ENCODE results near the gene GOLGA6L22.
"Not testable (repeated sequence)": the region's sequence is repeated elsewhere in the genome, so short reads cannot be mapped to it uniquely, and the experiment has no call there.

DNA sequence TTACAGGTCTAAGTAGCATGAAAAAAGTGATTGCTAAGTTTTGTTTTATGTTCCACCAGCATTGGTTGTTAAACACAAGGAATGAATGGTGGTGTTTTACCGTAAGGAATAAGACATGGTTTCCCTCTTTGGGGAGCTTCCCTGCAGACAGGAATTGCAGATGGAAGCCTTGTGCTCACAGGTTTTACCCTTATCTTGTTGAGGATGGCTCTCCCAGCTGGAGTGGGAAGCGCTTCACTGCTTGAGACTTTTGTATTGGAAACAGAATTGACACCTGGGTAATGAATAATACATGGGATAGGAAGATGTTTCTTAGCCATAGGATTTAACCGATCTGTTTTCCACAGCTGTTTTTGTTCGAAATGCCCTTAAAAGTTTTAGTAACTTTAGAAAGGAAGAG, 38.5 kb downstream of the GOLGA6L22 start:
- not testable (repeated sequence) for TF ChIP-seq POLR2A (IDR thresholded peaks at IDR 0.05; ENCODE audit: low read depth, low read length); MYC (IDR thresholded peaks at IDR 0.05; ENCODE audit: low read depth, low read length); EZH2 (IDR thresholded peaks at IDR 0.05; ENCODE audit: borderline replicate concordance, low read depth, low read length, severe bottlenecking); FOS (IDR thresholded peaks at IDR 0.05; ENCODE audit: borderline replicate concordance, insufficient read depth, low read length); JUN (IDR thresholded peaks at IDR 0.05; ENCODE audit: borderline replicate concordance, insufficient read depth, insufficient read length, low read depth); POLR2AphosphoS5 (IDR thresholded peaks at IDR 0.05; ENCODE audit: insufficient read depth, low read depth, low read length)
- TF ChIP-seq, protein P1, sequence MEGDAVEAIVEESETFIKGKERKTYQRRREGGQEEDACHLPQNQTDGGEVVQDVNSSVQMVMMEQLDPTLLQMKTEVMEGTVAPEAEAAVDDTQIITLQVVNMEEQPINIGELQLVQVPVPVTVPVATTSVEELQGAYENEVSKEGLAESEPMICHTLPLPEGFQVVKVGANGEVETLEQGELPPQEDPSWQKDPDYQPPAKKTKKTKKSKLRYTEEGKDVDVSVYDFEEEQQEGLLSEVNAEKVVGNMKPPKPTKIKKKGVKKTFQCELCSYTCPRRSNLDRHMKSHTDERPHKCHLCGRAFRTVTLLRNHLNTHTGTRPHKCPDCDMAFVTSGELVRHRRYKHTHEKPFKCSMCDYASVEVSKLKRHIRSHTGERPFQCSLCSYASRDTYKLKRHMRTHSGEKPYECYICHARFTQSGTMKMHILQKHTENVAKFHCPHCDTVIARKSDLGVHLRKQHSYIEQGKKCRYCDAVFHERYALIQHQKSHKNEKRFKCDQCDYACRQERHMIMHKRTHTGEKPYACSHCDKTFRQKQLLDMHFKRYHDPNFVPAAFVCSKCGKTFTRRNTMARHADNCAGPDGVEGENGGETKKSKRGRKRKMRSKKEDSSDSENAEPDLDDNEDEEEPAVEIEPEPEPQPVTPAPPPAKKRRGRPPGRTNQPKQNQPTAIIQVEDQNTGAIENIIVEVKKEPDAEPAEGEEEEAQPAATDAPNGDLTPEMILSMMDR (IDR thresholded peaks at IDR 0.05; ENCODE audit: extremely low read depth in 1 of 2, insufficient read depth in 1 of 2, low read depth in 1 of 2, low read length in 2 of 2) = not testable (repeated sequence)
- TF ChIP-seq, protein P2, sequence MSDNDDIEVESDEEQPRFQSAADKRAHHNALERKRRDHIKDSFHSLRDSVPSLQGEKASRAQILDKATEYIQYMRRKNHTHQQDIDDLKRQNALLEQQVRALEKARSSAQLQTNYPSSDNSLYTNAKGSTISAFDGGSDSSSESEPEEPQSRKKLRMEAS (IDR thresholded peaks at IDR 0.05; ENCODE audit: insufficient read depth, insufficient read length) = not testable (repeated sequence)
